HG02623 (cell line): ENCODE measurements around the gene KIF6.
A peak's percentile ranks its signal among the peaks of the same experiment; 100 is the strongest.
"Not testable (repeated sequence)": the region's sequence is repeated elsewhere in the genome, so short reads cannot be mapped to it uniquely, and the experiment has no call there.

ENCODE experiments used
- ATAC-seq: cut with Tn5 transposase; IDR thresholded peaks from one replicate; pipeline ENCODE4 v1.9.1; 2021; ENCODE audit warnings: moderate library complexity; ENCODE audit not compliant: unreplicated experiment

KIF6 gene

DNA sequence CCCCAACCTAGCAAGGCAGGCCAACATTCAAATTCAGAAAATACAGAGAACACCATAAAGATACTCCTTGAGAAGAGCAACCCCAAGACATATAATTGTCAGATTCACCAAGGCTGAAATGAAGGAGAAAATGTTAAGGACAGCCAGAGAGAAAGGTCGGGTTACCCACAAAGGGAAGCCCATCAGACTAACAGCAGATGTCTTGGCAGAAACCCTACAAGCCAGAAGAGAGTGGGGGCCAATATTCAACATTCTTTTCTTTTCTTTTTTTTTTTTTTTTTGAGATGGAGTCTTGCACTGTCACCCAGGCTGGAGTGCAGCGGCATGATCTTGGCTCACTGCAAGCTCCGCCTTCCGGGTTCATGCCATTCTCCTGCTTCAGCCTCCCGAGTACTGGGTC, 215.4 kb downstream of the KIF6 start:
- not testable (repeated sequence) for ATAC-seq

DNA sequence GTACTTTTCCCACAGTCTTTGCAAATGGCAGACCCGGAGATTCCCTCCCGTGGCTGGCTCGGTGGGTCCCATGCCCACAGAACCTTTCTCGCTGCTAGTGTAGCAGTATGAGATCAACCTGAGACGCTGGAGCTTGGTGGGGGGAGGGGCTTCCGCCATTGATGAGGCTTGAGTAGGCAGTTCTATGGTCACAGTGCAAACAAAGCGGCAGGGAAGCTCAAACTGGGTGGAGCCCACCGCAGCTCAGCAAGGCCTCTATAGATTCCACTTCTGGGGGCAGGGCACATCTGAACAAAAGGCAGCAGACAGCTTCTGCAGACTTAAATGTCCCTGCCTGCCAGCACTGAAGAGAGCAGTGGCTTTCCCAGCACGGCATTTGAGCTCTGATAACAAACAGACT, 216.7 kb downstream of the KIF6 start:
- no peak for ATAC-seq

DNA sequence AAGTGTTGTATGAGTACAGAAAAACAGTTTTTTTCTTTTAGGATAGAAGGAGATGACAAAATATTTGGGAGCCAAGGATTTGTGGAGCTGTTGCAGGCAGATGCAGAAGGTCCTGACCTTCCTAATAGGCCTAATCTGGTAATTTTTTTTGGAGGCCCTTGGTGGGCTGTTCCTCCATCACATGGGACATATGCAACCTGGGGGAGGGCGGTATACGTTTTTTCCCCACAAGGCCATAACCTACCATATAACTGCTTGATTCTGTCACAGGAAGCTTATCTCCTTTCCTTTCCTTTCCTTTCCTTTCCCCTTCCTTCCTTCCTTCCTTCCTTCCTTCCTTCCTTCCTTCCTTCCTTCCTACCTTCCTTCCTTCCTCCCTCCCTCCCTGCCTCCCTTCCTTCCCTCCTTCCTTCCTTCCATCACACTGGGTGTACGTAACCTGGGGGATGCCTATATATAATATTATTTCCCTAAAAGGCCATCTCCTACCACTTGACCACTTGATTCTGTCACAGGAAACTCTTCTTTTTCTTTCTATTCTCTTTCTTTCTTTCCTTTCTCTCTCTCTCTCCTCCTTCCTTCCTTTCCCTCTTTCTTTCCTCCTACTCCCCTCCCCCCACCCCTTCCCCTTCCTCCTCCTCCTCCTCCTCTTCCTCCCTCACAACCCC, 217.7 kb downstream of the KIF6 start:
- ATAC-seq = no peak

DNA sequence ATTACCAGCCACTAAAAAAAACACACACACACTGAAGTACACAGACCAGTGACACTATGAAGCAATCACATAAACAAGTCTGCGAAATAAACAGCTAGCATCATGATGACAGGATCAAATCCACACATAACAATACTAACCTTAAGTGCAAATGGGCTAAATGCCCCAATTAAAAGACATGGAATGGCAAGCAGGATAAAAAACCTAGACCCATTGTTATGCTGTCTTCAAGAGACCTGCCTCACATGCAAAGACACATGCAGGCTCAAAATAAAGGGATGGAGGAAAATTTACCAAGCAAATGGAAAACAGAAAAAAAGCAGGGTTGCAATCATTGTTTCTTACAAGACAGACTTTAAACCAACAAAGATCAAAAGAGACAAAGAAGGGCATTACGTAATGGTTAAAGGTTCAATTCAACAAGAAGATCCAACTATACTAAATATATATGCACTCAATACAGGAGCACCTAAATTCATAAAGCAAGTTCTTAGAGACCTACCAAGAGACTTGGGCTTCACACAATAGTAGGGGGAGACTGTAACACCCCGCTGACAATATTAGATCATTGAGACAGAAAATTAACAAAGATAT, 222.7 kb downstream of the KIF6 start:
- ATAC-seq = not testable (repeated sequence)

DNA sequence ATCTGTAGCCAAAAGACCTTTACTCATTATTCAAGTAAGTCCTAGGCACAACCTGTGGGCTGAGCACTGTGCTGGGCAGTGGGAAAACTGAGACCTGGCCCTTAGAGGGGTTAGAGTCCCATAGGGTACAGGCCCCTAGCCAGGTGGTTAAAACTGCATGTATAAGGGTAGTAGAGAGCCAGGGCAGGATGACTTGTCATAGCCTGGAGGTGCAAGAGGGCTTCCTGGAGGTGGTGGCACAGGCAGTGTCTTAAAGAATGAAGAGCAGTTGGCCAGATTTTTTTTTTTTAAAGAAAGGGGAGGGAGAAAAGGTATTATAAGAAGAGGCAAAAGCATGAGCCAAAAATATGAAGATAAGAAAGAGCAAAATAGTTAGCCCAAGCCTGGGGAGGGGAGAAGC, 226.2 kb downstream of the KIF6 start:
- no peak for ATAC-seq

DNA sequence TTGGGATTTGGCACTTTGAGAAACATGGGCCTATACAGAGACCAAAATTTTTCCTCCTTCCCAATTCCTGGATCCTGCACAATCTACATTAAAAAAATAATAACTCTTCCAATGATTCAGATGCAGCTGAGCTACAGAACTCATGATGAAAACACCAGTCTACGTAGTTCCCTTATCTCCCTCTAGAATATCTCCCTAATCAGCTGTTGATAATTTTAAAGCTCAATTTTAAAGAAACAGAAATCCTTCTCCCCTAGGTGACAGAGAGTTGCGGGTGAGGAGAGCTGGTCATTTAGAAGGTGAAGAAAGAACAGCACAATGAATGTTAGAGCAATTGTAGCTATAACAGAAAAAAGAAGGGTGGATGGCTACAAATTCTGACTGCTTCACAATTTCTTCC, 227.1 kb downstream of the KIF6 start:
- ATAC-seq = no peak

DNA sequence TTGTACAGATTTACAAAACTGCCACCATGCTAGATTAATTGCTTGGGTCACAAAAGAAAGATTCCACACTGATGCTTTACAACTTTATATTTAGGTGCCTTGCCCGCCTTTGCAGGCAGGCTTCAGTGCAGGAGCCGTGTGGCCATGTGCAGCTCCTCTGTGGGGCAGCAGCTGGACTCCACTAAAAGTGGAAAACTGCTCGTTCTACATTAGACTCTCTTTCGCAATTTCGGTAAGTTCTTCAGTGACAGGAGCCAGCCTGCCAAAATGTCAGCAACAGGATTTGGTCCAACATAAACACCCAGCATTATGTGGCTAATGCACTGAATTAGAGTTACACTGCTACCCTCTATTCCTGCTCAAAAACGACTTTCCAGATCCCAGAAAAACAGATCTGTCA, 228.3 kb downstream of the KIF6 start:
- no peak for ATAC-seq

DNA sequence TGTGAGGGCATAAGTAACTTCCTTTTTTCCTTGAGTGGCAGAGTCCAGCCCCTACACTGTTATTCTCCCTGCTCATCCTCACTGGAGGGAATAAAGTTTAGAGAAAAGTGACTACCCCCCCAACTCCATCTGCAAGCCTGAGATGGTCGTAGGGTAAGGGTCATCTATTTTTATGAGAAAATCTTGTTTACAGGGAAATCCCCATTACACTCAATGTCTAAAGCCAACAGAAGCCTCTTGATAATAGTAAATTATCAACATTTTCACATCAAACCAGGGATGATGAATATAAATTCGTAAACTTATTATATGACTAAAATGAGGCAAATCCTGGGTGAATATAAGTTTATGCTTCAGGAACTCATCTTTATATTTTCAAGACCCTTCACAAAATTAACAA, 228.8 kb downstream of the KIF6 start:
- ATAC-seq = no peak

DNA sequence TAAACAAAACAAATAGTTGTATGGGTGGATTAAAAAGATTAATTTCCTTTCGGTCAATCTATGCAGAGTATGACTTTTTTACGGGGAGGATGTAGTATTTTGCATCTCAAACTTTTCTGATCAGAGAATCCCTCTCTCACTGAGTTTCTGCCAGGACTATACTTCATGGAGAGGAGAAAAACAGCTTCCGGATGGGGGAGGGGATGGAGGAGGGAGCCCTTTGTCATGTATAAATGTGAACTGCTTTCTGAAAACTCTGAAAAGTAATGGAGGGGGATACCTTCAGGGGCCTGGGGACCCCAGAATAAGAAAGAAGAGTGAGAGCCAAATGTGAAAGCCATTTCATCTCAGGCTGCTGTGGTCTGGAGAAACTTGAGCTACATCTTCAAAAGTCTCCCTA, 229.6 kb downstream of the KIF6 start:
- ATAC-seq = no peak

DNA sequence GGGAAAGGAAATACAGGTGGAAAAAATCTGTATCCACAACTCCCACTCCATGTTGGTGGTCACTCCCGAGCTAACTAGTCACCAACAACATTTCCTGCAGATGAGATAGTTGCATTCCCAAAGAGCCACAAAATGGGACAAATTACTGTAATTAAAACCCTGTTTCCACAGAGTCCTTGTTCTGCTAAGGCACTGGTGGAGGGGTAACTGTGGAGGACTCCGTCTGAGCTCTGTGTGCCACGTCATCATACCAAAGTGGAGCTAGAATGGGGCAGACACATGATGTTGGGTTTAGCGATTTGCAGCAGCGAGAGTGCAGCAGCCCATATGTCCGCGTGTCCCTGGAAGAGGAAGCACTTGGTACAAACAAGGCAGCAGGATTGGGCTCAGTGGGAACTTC, 230.2 kb downstream of the KIF6 start:
- ATAC-seq = no peak

DNA sequence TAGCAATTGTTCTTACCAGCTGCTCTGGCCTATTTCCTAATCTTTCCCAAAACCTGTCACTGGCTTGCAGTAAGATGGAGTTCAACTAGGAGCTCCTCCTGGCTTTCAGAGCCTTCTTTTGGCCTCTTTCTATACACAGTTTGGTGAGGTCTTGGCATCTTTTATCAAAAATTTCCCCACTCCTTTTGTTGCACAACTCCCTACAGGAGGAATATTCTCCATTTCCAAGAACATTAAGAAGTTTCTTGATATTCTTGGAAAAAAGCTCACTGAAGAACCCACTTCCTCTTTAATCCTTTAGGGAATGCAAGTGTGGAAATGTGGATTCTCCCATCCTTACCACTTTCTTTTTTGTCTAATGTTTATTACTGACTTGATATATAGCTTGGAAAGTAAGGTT, 231.4 kb downstream of the KIF6 start:
- ATAC-seq = no peak

DNA sequence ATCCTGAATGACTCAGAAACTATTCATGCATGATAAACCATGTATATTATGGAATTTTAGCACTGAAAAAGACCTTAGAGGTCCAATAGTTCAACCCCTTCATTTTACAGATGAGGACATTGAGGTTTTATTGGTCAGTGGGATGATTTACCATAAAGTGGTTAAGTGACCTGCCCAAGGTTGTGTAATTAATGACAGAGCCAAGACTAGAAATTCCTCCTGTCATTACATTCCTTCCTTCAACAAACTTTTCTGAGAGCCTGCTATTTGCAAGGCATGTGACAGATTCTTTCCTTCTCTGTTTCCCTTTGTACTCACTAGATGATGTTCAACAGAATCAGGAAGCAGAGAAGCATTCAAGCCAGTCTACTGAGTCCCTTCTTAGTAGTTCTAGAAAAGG, 232.0 kb downstream of the KIF6 start:
- ATAC-seq = no peak

DNA sequence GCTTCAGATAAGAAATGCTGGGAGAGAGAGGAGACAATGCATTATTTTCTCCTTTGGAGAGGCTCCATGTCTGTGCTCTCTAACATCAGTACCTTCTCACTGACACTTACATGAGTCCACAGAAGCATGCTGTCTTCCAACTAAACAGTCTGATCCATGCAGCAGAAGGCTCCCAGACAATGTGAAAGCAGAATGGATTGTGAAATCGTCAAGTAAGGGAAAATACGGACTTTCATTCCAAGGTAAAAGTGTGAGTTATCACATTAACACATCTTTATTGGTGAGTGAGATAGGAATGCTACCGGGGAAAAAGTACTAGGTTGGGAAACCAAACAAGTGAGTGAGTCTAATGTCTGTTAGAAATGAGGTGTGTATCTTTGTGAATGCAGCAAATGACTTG, 235.1 kb downstream of the KIF6 start:
- ATAC-seq = no peak

DNA sequence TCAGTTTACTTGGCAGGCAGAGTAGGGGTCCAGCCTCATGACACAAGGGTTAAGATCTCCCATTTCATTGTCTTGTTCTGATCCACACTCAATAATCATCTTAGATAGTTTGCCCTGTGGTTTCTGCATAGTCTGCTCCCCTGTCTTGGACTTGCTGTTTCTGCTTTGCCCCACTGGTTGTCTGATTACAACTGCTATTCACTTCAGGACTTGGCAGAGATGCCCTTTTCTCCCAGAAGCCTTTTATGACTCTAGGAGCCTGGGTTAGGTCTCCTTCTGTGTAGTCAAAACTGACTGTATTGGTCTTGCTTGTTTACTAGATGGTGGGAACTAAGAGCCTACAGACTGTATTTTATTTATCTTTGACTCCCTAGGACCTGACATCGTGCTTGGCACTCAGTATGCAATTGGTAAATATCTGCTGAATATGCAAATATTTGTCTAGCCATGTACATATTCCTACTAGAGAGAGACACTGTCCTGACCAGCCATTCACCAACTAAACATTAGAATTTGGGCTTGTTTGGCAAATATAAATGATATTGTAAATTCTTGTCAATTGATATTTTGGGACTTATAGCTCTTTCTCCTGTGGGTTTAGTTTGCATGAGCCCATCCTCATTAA, 236.8 kb downstream of the KIF6 start:
- no peak for ATAC-seq

DNA sequence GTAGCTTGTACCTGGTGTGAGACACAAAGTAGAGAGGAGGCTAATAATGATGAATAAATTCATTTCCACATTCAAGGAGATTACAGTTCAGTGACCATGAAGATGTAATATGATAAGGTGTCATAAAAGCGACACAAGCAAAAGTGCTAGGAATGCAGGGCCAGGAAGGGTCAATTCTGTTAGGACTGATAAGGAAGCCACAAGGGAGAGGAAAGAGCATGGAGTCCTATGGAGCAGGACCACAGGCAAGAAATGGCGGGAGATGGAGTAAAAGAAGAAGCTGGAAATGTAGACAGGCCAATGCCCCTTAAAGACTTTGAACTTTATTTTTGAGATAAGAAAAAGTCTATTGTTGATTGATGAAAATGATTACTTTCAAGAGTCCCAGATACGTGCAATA, 240.9 kb downstream of the KIF6 start:
- ATAC-seq = no peak

DNA sequence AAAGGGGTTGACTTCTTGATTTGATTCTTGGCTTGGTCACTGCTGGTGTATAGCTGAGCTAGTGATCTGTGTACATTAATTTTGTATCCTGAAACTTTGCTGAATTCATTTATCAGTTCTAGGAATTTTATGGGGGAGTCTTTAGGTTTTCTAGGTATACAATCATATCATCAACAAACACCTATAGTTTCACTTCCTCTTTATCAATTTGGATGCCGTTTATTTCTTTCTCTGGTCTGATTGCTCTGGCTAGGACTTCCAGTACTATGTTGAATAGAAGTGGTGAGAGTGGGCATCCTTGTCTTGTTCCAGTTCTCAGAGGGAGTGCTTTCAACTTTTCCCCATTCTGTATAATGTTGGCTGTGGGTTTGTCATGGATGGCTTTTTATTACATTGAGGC, 245.4 kb downstream of the KIF6 start:
- ATAC-seq = not testable (repeated sequence)

DNA sequence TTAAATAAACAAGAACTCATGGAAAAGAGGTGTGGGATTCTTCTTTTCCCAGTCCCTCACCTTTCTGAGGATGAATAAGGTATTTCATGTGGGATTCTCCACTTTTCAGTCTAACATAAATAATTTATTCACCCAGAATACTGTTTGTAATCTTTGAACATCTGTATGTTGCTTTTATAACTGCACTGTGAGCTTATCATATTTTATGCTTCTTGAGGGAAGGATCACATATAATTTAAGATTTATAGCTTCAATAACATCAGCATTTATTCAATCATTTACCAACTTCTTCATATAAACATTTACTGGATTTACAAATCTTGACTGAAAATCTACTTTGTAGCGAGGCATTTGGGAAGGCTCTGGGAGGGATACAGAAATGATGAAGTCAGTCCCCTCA, 248.5 kb downstream of the KIF6 start:
- ATAC-seq = no peak

DNA sequence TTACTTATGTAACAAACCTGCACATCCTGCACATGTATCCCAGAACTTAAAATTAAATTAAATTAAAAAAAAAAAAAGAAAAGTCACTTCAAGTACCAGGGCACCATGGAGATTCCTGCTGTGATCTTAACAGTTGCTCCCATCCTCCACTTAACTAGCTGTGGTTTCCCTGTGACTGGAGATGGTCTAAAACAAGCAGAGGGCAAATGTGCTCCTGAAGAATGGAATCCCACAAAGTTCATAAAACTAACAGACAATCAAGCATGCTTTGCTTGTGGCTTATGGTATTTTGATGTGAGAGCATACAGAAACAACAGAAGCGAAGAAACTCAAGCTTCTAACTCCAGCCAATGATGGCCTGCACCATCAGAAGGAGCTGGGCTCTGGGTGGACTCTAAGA, 249.1 kb downstream of the KIF6 start:
- no peak for ATAC-seq

DNA sequence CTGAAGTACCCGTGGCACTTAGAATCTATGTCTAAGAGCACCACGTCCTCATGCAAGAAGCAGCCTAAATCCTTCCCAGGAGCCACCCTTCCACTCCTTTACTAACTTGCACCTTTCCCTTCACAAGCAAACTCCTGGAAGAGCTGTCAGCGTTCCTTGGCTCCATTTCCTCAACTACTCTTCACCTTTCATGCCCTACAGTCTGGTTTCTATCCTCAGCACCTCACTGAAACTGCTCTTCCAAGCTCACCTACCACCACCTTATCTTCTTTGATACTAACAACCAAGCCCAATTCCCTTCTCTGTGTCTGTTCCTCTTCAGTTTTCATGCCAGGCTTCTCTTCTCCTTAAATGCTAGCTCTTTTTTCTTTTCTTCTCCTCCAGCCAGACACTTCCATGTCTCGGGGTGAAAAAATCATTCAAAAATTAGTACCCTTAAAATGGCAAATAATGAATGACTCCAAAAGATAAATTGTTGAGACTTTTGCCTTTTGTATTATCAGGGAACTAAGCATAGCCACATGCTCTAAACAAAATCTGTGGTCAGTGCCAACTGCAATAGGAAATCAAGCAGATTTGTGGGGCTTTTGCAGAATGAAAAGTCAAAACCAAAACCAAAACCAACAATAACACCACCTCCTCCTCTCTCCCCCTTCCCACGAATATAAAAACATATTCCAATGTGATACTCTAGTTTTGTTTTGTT, 253.1 kb downstream of the KIF6 start:
- ATAC-seq = peak; percentile 61

DNA sequence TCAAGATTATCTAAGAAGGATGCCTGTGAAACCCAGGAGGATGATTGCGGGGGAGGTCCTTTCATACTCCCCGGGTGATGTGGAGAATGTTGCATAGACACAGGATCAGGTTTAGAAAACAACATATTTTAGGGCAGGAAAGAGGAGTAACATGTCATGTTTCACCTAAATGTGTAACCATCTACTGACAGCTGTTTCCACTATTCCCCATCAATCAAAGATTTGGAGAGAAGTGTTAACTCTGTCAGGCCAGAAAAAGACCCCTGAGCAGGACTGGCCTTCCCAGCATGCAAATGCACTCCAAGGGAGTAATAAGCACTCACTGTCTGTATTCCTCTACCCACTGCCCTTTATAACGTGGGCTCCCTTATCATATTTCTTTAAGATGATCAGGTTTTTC, 254.7 kb downstream of the KIF6 start:
- no peak for ATAC-seq

DNA sequence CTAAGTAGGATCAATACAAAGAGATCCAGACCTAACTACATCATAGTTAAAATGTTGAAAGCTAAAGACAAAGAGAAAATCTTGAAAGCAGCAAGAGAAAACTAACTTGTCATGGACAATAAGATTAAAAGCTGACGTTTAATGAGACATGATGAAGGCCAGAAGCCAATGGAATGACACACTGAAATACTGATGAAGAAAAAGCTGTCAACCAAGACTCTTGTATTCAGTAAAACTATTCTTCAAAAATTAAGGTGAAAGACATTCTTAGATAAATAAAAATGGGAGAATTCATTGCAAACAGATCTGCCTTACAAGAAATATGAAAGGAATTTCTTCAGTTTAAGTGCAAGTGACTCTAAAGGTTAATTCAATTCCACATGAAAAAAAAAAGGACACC, 256.8 kb downstream of the KIF6 start:
- ATAC-seq = no peak

DNA sequence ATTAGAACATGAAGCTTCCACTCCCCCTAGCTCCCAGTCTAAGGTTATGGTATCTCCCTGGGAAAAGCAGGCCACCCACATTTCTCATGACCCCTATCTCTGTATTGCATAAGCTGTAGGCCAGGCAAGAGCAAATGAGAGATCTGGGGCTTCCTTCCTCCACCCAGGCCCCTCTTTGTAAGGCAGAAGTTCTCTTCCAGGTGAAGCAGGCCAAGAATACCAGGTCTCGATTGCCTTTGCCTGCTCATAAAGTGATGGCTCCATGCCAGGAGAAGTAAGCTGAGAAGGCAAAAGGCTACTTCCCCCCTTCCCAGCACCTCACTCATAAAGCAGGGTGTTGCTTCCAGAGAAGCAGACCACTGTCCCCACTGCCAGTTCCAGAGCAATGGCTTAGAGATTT, 258.6 kb downstream of the KIF6 start:
- no peak for ATAC-seq
